GM12865 (cell line): Measurements from ENCODE around the gene INTS4.
"Not testable (repeated sequence)": the region's sequence is repeated elsewhere in the genome, so short reads cannot be mapped to it uniquely, and the experiment has no call there.

ENCODE experiments used
- DNase-seq: peaks from one replicate; pipeline ENCODE4 v3.0.0; 2010; ENCODE audit warnings: low read depth
- H3K4me3 ChIP-seq: 2 replicates; pipeline ENCODE4 v1.5.1; 2011; ENCODE audit warnings: mild to moderate bottlenecking, low read depth, low read length, control low read depth
- CTCF ChIP-seq: IDR thresholded peaks from 2 replicates; pipeline ENCODE4 v1.5.1; 2011; ENCODE audit warnings: low read length, control low read depth, low read depth, inconsistent platforms; ENCODE audit not compliant: insufficient read depth; ENCODE audit errors: missing control alignments

The INTS4 gene

GRCh38 chr11:77854838-77855237, 139.6 kb downstream of the INTS4 start:
- no peak overlapping the region for H3K4me3 ChIP-seq
- no peak for DNase-seq
- TF ChIP-seq CTCF, result no peak

GRCh38 chr11:77851503-77851902, 143.0 kb downstream of the INTS4 start:
- no peak for DNase-seq
- TF ChIP-seq CTCF, result no peak
- H3K4me3 ChIP-seq, result no peak overlapping the region

GRCh38 chr11:77843700-77844099, 150.8 kb downstream of the INTS4 start:
- DNase-seq, H3K4me3 ChIP-seq: not testable (repeated sequence)

GRCh38 chr11:77842441-77843121, 151.9 kb downstream of the INTS4 start:
- TF ChIP-seq CTCF, result no peak
- no peak overlapping the region for H3K4me3 ChIP-seq
- DNase-seq, result no peak

- TF ChIP-seq CTCF, result no peak
- no peak for DNase-seq
- no peak overlapping the region for H3K4me3 ChIP-seq
These were observed 161.2 kb downstream of the INTS4 start for GRCh38 chr11:77833302-77833701.

- no peak overlapping the region for H3K4me3 ChIP-seq
- TF ChIP-seq CTCF, result no peak
- no peak for DNase-seq
These were observed 165.5 kb downstream of the INTS4 start for GRCh38 chr11:77828926-77829325.
